ENCODE results near the gene CUL9.

CUL9 gene

DNA sequence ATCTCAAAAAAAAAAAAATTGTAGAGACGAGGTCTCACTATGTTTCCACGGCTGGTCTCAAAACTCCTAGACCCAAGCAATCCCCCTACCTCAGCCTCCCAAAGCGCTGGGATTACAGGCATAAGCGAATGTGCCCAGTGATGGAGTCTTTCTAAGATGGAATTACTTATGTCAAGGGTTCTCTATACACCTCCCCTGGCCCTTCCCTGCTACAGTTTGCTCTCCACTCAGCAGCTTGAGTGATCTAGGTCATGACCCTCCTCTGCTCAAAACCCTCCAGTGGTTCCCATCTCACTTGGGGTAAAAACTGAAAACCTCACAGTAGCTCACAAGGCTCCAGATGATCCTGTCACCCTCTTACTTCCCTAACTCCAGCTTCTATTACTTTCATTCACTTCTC, 49.1 kb downstream of the CUL9 start:
- no peak for DNase-seq

DNA sequence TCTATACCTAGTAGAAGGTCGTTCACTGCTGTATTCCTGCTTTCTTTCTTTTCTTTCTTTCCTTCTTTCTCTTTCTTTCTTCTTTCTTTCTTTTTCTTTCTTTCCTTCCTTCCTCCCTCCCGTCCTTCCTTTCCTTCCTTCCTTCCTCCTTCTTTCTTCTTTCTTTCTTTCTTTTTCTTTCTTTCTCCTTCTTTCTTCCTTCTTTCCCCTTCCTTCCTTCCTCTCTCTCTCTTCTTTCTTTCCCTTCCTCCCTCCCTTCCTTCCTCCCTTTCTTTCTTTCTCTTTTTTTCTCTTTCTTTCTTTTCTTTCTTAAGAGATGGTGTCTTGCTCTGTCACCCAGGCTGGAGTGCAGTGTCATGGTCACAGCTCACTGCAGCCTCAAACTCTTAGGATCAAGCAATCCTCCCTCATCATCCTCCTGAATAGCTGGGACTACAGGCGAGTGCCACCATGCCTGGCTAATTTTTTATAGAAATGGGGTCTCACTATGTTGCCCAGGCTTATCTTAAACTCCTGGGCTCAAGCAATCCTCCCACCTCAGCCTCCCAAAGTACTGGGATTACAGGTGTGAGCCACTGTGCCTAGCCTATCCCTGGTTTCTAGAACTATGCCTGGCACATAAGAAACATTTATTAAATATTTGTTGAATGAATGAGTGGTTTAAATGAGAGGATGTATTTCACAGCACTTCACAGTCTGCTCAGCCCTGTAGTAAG, 49.9 kb downstream of the CUL9 start:
- DNase-seq = no peak

DNA sequence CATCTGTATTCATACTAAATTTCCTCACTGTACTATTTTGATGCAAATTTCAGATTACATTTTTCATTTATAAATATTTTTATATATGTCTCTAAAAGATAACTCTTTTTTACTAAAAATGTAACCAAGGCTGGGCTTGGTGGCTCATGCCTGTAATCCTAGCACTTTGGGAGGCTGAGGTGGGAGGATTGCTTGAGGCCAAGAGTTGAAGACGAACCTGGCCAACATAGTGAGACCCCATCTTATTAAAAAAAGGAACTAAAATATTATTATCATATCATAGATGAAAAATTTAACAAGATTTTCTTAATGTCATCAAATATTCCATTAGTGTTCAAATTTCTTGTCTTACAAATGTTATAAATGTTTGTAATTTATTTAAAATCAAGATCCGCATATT, 53.8 kb downstream of the CUL9 start:
- DNase-seq = no peak

DNA sequence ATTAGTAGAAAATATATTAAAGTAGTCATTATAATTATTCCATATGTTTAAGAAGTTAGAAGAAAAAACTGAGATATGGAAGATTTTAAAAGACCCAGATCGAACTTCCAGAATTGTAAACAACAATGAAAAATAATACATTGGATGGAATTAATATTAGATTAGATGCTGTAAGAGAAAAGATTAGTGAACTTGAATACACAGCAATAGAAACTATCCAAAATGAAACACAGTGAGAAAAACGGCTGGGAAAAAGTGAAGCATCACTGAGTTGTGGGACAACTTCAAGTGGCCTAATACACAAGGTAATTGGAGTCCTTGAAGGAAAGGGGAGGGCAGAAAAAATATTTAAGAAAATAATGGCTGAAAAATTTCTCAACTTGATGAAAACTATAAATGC, 57.1 kb downstream of the CUL9 start:
- DNase-seq = no peak

DNA sequence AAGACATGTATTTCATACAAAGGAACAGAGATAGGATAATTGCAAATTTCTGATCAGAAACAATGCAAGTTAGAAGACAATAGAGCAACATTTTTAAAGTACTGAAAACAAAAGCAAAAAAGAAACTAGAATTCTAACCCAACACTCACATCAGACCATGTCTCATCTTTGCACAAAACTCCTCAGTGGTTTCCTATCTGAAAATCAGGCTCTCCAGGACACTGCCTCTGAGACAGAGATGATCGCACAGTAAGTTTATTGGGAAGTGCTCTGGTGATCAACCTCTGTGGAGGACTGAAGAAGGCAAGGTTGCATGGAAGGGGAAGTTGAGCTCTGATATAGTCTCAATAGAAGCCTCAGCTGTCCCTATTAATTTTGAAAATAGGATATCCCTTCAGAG, 59.0 kb downstream of the CUL9 start:
- DNase-seq = no peak

DNA sequence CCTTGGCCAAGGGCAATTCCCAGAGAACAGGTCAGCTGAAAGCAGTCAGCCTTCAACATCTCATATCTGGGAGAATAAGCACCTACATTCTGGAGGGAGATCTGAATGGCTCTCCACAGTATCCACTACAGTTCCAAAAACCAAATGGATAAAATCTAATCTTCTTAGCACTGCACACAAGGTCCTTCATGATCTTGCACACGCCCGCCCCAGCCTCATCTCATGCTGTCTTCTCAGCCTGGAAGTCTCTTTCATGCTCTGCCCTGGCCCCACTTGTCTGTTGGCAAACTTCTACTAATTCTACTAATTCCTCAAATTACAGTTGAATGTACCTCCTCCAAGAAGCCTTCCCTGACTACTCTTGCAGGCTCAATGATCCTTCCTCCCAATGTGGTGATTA, 59.5 kb downstream of the CUL9 start:
- DNase-seq = no peak

DNA sequence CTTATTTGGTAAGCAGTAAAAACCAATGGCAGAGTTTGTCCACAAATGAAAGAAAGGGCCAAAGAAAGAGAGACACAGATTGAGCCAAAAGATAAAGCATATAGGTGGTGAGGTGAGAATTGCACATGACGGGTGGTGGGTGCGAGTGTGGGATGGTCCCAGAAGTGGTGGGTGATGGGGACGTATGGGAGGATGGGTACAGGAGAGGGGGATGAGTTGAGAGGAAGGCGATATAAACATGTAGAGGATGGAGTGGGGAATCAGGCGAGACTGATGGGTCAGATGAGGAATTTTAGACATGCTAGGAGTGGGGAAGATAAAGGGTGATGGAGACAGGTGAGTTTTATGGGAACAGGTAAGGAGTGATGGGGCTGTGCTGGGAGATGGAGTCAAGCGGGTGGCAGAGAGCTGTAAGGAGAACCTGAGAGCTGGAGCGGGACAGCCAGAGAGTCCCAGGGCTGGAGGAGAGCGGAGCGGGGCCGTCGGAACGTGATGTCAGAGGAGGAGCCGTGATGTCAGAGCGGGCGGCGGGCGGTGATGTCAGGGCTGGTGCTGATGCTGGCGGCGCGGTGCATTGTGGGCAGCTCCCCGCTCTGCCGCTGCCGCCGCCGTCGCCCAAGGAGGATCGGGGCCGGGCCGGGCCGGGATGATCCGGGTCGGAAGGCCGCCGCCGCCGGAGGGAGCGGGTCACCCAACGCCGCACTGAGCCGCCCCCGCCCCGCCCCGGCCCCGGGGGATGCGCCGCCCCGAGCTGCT, 61.1 kb downstream of the CUL9 start, which contains the start of gene TTBK1:
TSS of gene TTBK1 (plus strand) at position 574 of the 756 bp plus-strand sequence. CDS start 3,180 bp downstream, outside the sequence.
- no peak for DNase-seq

DNA sequence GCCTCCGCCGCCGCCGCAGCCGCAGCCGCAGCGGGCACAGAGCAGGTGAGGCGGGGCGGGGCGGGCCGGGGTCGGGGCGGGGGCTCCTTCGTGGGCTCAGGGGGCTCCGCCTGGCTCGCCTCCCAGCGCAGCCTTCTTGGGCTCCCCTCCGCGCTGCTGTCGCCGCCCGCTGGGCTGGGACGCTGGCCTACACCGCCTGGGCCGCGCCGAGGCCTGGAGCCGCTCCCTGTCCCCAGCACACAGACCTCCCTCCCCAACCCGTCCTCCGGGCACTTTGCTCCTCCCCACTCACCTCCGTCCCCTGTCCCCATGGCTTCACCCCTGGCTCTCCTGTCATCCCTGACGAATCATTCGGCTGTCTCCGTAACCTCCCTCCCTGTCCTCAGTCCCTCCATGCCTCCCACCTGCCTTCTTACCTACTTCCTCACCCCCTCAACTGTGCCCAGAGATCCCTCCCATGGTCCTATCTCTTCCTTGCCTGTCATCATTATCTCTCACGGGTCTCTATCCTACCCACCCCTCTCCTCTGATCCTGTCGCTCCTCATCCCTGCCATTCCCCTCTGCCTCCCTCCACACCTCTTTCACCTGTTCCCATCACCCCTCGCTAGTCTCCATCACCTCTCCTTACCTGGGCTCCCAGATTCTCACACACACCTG, 61.8 kb downstream of the CUL9 start:
- DNase-seq = no peak

DNA sequence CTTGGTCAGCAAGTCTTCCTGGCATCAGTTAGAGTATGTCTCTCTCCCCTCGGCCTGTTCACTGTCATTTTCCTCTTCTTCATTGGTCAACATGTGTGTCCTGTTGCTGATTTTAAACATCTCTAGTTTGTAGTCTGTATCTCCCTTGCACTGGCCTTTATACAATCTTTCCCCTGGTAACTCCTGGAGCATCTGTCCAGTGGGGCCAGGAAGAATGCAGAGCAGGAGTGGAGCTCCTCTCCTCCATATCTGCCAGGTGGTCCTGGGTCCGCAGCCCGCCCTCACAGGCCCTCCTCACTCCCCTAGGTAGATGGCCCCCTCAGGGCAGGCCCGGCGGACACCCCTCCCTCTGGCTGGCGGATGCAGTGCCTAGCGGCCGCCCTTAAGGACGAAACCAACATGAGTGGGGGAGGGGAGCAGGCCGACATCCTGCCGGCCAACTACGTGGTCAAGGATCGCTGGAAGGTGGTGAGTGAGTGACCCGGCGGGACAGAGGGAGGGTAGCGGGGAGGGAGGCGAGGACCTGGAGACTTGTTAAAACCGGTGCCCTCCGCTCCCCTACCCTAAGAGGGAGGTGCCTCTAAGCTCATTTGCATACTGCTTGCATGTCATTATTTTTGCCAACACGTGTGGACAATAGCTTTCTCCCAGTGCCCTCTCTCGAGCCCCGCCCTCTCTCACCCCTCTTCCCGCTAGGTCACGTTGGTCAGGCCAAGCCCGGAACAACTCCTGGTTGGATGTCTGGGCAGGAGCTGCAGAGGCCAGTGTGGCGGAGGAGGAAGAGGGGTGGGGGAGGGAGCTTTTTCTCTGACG, 64.5 kb downstream of the CUL9 start:
- DNase-seq = no peak

DNA sequence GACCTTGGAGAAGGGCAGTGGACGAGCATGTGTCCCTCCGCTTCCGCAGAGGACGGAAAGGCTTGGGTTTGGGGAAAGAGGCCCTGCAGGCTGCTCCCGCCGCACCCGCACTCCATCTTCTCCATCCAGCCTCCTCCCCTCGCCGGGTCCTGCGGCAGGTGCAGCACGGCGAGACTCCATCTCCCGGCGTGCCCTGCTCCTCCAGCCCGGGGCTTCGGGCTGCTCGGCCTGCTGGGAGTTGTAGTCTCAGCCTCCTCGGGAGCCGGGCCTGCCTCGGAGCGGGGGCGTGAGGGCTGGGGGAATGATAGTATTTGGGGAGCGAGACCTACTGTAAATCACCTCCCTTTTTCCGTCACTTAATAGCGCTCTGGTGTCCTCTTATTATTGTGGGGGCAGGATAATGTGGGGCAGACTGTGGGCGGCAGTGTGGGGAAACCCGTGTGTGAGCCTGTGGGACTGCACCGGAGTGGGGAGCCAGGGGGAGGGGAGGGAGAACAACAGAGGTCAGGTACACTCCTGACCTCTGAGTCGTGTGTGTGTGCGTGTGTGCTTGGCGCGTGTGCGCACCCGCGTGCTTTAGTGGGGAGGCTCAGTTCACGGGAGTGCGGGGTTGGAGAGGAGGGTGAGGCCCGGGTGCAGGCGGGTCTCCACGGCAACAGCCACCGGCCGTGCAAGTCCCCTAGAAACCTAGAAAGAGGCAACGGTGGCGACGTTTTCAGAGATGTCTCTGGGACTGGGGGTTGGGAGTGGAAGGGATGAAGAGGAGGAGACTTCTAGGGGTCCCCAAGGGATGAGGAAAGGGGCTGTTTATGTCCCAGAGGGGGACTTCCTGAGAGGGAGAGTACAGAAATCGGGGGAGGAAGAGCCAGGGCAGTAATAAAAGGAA, 65.4 kb downstream of the CUL9 start:
- peak; percentile 38 for DNase-seq

DNA sequence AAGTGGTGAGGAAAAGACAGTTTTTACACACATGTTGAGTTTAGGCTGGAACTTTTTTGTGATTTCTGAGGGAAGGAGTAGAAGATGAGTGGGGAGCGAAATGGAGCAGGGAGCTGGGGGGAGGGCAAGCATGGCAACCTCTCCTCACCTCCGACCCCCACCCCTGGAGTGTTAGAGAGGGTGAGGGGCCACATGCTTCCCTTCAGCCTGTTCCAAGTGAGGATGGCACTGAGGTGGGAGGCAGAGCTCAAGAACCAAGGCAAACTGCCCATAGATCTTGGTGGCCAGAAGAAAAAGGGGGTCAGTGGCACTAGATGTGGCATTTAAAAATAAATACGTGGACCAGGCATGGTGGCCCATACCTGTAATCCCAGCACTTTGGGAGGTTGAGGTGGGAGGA, 66.1 kb downstream of the CUL9 start:
- no peak for DNase-seq

DNA sequence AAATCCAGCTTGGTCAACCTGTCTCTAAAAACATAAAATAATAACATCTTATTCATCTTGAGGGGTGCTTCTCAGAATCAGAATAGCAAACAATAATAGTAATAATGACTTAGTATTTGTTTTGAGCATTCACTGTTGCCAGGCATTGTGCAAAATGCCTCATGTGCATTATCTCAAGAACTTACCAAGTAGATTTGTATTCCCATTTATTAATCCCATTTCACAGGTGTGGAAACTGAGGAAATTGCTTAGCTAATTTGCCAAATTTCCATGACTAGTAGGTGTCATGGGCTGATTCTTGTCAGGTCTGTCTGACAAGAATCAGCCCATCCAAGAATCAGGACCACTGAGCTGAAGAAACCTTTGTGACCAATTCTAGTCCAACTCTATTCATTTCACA, 66.8 kb downstream of the CUL9 start:
- no peak for DNase-seq

DNA sequence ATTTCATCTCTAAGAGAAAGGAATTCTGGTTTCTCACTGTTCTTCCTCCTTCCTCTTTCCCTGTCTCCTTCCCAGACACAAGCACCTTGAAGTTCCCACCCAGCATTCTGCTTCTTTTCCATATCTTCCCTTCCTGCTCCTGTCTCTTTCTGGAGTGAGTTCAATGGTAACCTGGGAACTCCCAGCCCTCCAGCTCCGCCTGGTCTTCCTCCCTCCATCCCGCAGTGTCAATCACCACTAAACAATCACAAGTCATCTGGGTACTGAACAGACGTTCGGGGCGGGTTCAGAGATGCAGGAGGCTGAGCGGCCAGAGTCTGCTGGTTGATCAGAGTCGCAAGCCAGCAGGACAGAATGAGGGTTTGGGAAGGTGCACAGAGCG, 69.0 kb downstream of the CUL9 start:
- no peak for DNase-seq

DNA sequence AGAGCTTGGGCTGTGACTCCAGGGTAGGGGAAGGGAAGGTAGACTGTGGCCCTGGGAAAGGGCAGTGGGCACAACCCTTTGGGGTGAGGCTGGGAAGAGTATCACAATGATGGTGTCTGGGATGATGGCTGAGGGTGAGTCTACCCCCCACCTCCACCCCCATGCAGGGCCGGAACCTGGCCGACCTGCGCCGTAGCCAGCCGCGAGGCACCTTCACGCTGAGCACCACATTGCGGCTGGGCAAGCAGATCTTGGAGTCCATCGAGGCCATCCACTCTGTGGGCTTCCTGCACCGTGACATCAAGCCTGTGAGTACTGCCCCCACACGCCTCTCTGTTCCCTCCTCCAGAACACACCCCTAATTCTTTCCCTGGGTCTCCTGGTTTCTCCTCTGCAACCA, 71.4 kb downstream of the CUL9 start:
- no peak for DNase-seq

DNA sequence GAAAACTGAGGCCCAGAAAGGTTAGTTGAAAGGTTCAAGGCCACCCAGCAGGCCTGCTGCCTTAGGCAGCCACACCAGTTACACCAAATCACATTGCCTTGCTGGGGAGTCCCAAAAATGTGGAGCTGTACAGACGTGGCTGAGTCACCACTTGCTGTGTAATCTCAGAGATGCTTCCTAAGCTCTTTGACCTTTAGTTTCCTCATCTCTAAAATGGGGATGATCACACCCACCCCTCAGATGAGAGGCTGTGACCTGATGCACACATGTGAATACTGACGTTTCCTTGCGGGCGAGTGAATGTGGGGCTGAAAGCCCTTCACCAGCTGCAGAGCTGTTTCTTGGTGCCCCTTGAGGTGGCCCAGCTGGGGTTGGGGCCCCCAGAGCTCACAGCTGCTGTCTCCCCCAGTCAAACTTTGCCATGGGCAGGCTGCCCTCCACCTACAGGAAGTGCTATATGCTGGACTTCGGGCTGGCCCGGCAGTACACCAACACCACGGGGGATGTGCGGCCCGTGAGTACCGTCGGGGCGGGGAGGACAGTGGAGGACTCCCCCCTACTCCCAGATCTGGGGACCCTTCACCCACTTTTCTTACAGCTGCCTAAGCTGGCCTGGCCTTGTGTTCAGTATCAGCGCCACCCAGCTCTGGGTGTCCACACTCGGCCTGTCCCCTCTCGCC, 72.3 kb downstream of the CUL9 start:
- no peak for DNase-seq

DNA sequence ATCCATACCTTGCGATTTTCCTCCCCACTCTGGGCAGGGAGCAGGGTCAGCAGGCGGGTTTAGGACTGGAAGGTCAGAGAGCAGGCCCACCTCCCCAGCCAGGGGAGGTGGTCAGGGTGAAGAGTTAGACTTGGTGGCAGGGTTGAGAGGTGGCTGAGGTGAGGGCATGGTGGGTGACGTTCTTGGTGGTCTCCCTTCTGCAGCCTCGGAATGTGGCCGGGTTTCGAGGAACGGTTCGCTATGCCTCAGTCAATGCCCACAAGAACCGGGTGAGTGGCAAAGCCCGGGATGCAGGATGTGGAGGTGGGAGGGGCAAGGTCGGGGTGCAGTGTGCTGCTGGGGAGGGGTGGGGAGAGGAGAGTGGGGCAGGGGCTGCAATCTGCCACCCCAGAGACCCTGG, 72.8 kb downstream of the CUL9 start:
- DNase-seq = no peak

DNA sequence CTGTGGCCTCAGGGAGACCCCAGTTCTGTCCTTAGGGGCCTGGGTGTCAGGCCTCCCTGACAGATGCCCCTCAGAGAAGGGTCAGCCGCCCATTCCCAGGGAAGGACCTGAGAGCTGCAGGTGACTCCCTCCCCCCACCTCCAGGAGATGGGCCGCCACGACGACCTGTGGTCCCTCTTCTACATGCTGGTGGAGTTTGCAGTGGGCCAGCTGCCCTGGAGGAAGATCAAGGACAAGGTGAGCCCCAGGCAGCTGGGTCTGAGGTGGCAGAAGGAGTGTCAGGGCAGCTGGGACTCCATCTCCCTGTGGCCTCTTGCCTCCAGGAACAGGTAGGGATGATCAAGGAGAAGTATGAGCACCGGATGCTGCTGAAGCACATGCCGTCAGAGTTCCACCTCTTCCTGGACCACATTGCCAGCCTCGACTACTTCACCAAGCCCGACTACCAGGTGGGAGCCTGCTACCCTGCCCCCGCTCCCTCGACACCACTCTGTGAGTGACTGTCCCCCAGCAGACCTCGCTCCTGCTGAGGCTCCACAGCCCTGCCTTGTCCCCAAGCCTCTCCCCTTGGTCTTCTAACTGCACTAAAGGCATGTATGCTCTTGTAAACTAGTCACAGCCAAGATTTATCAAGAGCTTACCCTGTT, 73.5 kb downstream of the CUL9 start:
- no peak for DNase-seq

DNA sequence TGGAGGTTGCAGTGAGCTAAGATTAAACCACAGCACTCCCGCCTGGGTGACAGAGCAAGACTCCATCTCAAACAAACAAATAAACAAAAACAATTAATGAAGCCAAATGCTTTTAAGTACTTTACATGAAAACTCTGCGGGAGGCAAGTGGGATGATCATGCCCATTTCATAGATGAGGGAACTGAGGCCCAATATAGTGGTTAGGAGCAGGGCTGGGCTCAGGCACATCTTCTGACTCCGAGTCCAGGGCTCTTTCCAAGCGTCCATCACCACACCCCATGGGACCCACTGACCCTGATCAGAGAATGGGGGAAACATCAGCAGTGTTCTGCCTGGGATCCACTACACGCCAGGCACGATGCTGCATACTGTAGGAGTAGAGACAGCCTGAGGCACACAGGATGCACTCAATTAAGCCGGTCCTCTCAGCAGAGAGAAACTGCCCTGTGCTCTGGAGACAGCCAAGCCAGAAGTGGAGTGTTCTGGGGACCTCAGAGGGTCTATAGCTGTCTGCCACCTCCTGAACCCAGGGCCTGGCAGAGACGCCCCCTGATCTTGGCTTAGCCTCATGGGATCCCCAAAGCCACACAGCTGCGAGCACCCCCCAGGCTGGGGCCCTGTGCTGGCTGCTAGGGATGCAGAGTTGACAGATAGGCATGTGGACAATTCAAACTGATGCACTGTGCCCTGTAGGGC, 74.8 kb downstream of the CUL9 start:
- DNase-seq = no peak

DNA sequence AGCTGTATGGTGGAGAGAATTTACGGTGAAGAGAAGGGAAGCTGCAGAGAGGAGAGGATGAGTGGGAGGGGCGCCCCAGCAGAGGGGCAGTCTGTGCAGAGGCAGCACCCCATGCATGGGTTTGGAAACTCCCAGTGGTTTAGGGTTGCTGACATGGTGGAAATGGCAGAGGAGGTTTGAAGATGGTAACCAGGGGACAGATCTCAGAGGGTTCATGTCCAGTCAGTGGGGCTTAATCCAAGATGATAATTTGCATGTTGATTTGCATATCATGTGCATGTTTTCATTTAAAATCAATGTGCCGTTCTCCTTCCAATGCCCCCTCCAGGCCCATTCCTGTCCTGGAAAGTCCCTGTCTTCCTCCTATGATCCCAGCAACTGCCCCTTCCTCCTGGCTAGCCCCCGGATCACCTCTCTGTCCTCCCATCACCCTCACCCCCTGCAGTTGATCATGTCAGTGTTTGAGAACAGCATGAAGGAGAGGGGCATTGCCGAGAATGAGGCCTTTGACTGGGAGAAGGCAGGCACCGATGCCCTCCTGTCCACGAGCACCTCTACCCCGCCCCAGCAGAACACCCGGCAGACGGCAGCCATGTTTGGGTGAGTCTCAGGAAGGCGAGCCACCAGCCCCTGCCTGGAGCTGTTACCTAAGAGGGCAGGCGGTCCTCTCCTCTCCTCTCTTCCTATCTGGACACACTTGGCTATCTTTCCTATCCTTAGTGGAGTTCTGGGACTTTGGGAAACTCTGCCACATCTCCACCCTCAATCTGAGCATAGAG, 75.6 kb downstream of the CUL9 start:
- DNase-seq = no peak

DNA sequence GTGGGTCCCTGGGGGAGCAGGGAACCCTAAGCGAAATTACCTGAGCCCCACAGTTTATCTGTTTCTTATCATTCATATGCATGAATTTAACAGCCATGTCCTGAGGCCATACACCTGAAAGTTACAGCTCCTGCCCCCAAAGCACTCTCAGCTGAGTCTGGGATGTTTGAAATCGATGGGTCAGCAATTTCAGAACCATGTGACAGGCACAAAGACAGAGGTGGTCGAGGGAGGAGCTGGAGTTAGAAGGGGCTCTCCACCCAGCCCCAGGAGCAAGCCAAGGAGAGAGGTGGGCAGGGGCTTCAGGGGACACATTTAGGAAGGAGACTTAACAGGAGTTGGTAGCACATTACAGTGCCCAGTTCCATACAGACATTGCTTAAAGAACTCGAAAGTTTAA, 76.2 kb downstream of the CUL9 start:
- no peak for DNase-seq

Data from NCI-H2081 treated with DMSO at 0.1 percent for 48 hours (cell line).